ENCODE results near the gene KATNBL1.
"Not testable (repeated sequence)": the region's sequence is repeated elsewhere in the genome, so short reads cannot be mapped to it uniquely, and the experiment has no call there.

DNA sequence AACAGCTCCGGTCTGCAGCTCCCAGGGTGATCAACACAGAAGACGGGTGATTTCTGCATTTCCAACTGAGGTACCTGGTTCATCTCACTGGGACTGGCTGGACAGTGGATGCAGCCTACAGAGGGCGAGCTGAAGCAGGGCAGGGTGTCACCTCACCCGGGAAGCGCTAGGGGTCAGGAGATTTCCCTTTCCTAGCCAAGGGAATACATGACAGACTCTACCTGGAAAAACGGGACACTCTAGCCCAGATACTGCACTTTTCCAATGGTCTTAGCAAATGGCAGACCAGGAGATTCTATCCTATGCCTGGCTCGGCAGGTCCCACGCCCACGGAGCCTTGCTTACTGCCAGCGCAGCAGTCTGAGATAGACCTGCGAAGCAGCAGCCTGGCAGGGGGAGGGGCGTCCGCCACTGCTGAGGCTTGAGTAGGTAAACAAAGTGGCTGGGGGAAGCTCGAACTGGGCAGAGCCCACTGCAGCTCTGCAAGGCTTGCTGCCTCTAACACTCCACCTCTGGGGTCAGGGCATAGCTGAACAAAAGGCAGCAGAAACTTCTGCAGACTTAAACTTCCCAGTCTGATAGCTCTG lies 43.8 kb downstream of the KATNBL1 start:
- TF ChIP-seq POLR2A, POLR2AphosphoS5 (IDR thresholded peaks at IDR 0.05): not testable (repeated sequence)
- TF ChIP-seq, protein P1, sequence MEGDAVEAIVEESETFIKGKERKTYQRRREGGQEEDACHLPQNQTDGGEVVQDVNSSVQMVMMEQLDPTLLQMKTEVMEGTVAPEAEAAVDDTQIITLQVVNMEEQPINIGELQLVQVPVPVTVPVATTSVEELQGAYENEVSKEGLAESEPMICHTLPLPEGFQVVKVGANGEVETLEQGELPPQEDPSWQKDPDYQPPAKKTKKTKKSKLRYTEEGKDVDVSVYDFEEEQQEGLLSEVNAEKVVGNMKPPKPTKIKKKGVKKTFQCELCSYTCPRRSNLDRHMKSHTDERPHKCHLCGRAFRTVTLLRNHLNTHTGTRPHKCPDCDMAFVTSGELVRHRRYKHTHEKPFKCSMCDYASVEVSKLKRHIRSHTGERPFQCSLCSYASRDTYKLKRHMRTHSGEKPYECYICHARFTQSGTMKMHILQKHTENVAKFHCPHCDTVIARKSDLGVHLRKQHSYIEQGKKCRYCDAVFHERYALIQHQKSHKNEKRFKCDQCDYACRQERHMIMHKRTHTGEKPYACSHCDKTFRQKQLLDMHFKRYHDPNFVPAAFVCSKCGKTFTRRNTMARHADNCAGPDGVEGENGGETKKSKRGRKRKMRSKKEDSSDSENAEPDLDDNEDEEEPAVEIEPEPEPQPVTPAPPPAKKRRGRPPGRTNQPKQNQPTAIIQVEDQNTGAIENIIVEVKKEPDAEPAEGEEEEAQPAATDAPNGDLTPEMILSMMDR (IDR thresholded peaks at IDR 0.05) = not testable (repeated sequence)

All from prostate gland (tissue), 2 donors.